EH (cell line): Measurements from ENCODE around the gene MTHFD1L.

ENCODE experiments used
- DNase-seq: peaks from one replicate; pipeline ENCODE4 v3.0.0-alpha.2; 2015; ENCODE audit warnings: low read depth

Gene MTHFD1L

GRCh38 chr6:150934380-150934779 lies 68.9 kb downstream of the MTHFD1L start:
- peak; percentile 96 for DNase-seq

- no peak for DNase-seq
These were observed 70.6 kb downstream of the MTHFD1L start for GRCh38 chr6:150936021-150936555.

- DNase-seq = no peak
These were observed 71.8 kb downstream of the MTHFD1L start for GRCh38 chr6:150937132-150937906.

GRCh38 chr6:150939399-150939798 lies 73.9 kb downstream of the MTHFD1L start:
- DNase-seq = no peak

GRCh38 chr6:150940941-150941340 lies 75.4 kb downstream of the MTHFD1L start:
- peak; percentile 88 for DNase-seq

- peak; percentile 35 for DNase-seq
These were observed 84.0 kb downstream of the MTHFD1L start for GRCh38 chr6:150949526-150949925.

- DNase-seq = no peak
These were observed 88.3 kb downstream of the MTHFD1L start for GRCh38 chr6:150953851-150954250.

GRCh38 chr6:150959166-150959565 lies 93.7 kb downstream of the MTHFD1L start:
- DNase-seq = peak; percentile 15

GRCh38 chr6:150962436-150962835 lies 96.9 kb downstream of the MTHFD1L start:
- DNase-seq = no peak

- DNase-seq = no peak
These were observed 99.3 kb downstream of the MTHFD1L start for GRCh38 chr6:150964765-150965164.

GRCh38 chr6:150966786-150967185 lies 101.3 kb downstream of the MTHFD1L start:
- DNase-seq = no peak

GRCh38 chr6:150967381-150967780 lies 101.9 kb downstream of the MTHFD1L start:
- no peak for DNase-seq

GRCh38 chr6:150967910-150968309 lies 102.4 kb downstream of the MTHFD1L start:
- DNase-seq = peak; percentile 11

- no peak for DNase-seq
These were observed 104.4 kb downstream of the MTHFD1L start for GRCh38 chr6:150969901-150970300.

GRCh38 chr6:150971219-150971618 lies 105.7 kb downstream of the MTHFD1L start:
- DNase-seq = no peak

- no peak for DNase-seq
These were observed 109.6 kb downstream of the MTHFD1L start for GRCh38 chr6:150975136-150975535.

- peak; percentile 14 for DNase-seq
These were observed 111.8 kb downstream of the MTHFD1L start for GRCh38 chr6:150977281-150977680.

GRCh38 chr6:150978624-150979023 lies 113.1 kb downstream of the MTHFD1L start:
- DNase-seq = no peak

- DNase-seq = no peak
These were observed 114.4 kb downstream of the MTHFD1L start for GRCh38 chr6:150979826-150980350.

- DNase-seq = no peak
These were observed 115.6 kb downstream of the MTHFD1L start for GRCh38 chr6:150981095-150981494.

GRCh38 chr6:150981669-150982068 lies 116.2 kb downstream of the MTHFD1L start:
- no peak for DNase-seq

GRCh38 chr6:150987371-150987828 lies 121.9 kb downstream of the MTHFD1L start:
- no peak for DNase-seq

- DNase-seq = no peak
These were observed 122.5 kb downstream of the MTHFD1L start for GRCh38 chr6:150987855-150988464.
